Stomach smooth muscle (tissue), 2 donors: ENCODE measurements around the gene ASTL.

Experiments used
- H3K27ac ChIP-seq: one replicate; pipeline ENCODE4 v1.7.0; 2013; ENCODE audit warnings: mild to moderate bottlenecking, low read length, inconsistent platforms
- H3K27me3 ChIP-seq, 2 donors: one replicate each; pipeline ENCODE4 v1.7.0; 2013; ENCODE audit warnings: low read length in 2 of 2; ENCODE audit not compliant: insufficient read depth in 2 of 2, control insufficient read depth in 1 of 2
- H3K36me3 ChIP-seq, 2 donors: one replicate each; pipeline ENCODE4 v1.7.0; 2013; ENCODE audit warnings: low read length in 2 of 2; ENCODE audit not compliant: control insufficient read depth in 2 of 2, insufficient read depth in 2 of 2
- H3K4me1 ChIP-seq: one replicate; pipeline ENCODE4 v1.7.0; 2013; ENCODE audit warnings: low read length; ENCODE audit not compliant: control insufficient read depth, insufficient read depth
- H3K4me3 ChIP-seq, 2 donors: one replicate each; pipeline ENCODE4 v1.7.0; 2013; ENCODE audit warnings: low read length in 2 of 2
- H3K9ac ChIP-seq, 2 donors: one replicate each; pipeline ENCODE4 v1.7.0; 2013; ENCODE audit warnings: low read length in 2 of 2, mild to moderate bottlenecking in 1 of 2
- H3K9me3 ChIP-seq, 2 donors: one replicate each; pipeline ENCODE4 v1.7.0; 2013; ENCODE audit warnings: low read length in 2 of 2; ENCODE audit not compliant: control insufficient read depth in 2 of 2
- donor health status: healthy.
- donor health status: Pancreatic carcinoma.

ASTL gene

DNA sequence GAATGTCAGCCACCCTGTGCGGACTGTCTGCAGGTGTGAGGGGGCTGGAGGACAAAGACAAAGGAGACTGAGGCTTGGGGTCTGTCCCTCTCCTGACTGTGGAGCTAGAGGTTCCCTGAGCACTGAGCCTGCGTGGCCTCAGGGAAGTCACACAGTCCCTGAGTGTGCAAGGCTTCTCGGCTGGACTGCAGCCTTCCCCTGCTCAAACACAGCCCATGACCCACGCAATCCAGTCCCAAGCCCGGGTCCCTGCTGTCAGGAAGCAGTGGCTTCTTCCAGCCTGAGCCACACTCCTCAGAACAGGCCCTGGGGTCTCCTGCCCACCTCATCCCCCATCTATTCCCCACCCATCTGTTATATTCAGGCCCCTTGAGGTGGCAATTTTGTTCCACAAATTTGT, 2.7 kb downstream of the ASTL start:
- Histone ChIP-seq H3K36me3 (no peaks in the 10 kb centered on the region), H3K4me3 (no peak overlapping the region), H3K4me1 (no peaks in the 10 kb centered on the region), H3K9me3 (no peaks in the 10 kb centered on the region), H3K9ac (no peak overlapping the region), H3K27ac (no peak overlapping the region), H3K27me3 (peaks cover 10 to 20% of the 10 kb centered on the region in 2 donors)

DNA sequence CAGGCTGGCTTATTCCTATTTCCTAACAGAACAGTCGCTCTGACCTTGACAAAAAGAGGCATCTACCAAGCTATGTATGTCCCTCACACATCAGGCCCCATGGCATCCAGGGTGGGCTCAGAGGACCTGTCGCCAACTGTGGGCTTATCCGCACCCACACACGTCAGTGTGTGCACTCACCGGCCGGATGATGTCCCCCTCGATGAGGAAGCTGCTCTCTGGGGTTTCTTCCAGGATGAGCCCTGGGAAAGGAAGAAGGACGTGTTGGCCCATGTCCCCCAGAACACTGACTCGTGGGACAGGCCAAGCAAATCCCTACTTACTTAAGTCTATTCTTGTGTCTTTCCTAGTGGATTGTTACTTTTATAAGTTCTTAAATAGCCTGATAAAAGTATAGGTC, 3.1 kb downstream of the ASTL start:
- no peaks in the 10 kb centered on the region for H3K4me1 ChIP-seq
- peaks cover 12 to 20% of the 10 kb centered on the region in 2 donors for H3K27me3 ChIP-seq
- H3K9ac ChIP-seq: no peak overlapping the region
- no peaks in the 10 kb centered on the region for H3K36me3 ChIP-seq
- H3K9me3 ChIP-seq: no peaks in the 10 kb centered on the region
- no peak overlapping the region for H3K4me3 ChIP-seq
- no peak overlapping the region for H3K27ac ChIP-seq

GRCh38 chr2:96134421-96134820, 3.9 kb downstream of the ASTL start:
- H3K9ac ChIP-seq: no peak overlapping the region
- H3K4me1 ChIP-seq: no peaks in the 10 kb centered on the region
- H3K27me3 ChIP-seq: peaks cover 14 to 20% of the 10 kb centered on the region in 2 donors
- H3K27ac ChIP-seq: no peak overlapping the region
- H3K9me3 ChIP-seq: no peaks in the 10 kb centered on the region
- no peaks in the 10 kb centered on the region for H3K36me3 ChIP-seq
- H3K4me3 ChIP-seq: no peak overlapping the region

DNA sequence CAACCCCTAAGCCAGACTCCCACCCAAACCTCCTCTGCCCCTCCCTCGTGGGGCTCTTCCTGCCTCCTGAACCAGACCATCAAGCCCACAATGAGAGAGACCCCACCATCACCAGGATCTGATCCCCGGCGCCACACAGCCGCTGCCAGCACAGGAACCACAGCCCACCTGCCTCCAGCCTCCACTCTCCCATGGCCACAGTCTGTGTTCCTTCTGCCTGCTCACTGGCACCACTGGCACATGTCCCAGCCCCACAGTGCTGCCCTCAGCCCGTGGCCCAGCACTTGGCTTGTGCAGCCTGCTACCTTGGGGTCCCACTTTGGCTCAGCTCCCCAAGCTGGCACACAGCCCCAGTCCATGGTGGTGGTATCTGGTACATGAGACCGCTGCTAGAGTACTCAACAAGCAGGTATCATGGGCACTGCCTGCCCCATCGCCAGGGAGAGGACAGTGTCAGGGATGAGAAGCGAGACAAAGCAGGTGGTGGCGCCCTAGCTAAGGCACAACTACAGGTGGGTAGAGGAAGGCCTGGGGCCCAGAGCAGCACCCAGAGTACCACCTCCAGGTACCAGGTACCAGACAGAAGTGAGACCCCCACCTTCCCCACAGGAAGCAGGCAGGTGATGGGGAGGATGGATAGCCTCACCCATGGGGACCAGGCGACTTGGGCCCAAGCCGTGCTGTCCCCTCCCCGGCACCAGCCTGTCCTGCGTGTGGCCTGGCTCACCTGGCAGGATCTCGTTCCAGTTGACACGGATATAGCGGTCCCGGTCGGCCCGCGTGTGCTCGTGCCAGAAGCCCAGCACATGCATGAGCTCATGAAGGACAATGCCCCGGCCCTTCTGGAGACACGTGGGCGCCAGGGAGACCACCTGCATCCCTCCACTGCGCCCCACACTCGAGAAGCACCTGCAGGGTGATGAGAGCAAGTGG, 6.2 kb downstream of the ASTL start:
- H3K9ac ChIP-seq: no peak overlapping the region
- peaks cover 9 to 11% of the 10 kb centered on the region in 2 donors for H3K27me3 ChIP-seq
- H3K9me3 ChIP-seq: no peaks in the 10 kb centered on the region
- H3K27ac ChIP-seq: no peak overlapping the region
- H3K36me3 ChIP-seq: no peaks in the 10 kb centered on the region
- no peak overlapping the region for H3K4me3 ChIP-seq
- no peaks in the 10 kb centered on the region for H3K4me1 ChIP-seq

DNA sequence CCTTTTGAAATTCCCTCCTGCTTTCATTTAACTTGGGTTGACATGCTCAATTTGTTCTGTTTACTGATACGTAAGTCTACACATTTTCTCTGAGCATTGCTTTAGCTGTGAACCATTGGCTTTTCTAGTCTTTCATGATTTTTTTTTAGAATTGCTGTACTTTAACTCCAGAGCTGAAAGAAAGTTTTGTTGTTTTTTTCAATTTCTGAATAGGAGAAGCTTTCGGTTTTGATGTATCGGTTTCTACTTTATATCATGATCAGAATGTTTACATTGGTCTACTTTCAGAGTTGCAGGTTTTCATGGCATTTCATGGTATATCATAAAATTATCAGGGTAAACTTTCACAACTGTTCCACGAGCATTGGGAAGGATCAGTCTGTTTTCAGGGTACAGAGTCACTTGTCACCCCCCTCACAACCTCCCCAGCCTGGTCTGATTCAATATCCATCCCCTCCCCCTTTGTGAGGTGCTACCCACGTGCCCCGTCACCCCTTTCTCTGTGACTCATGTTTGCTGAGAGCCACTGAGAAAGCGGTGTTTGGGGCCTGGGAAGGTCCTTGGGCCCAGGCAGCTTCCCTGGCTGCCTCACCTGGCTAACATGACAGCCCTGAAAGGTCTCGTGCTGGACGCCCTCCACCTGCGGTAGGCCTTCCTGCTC, 7.0 kb downstream of the ASTL start:
- Histone ChIP-seq H3K9ac (no peak overlapping the region), H3K4me1 (no peaks in the 10 kb centered on the region), H3K27me3 (peaks cover 5 to 11% of the 10 kb centered on the region in 2 donors), H3K36me3 (no peaks in the 10 kb centered on the region), H3K9me3 (no peaks in the 10 kb centered on the region), H3K27ac (no peak overlapping the region), H3K4me3 (no peak overlapping the region)

DNA sequence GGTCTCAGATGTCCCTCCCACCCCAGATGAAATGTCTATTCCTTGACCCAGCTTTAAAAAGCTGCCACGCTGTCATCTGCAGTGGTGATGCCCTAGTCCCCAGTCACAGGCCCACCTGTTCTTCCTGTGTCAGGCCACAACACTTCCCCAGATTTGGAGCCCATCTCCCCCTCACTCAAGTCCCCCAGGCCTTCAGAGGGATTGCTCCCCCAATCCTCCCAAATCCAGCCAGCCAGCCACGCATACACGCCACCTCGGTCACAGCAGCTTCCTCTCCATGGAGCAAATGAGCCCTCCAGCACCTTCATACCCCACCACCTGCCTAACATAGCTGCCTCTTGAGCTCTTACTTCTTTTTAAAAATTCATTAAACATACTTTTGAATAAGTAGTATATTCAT, 7.8 kb downstream of the ASTL start:
- Histone ChIP-seq H3K4me3 (no peak overlapping the region), H3K27ac (no peak overlapping the region), H3K36me3 (no peaks in the 10 kb centered on the region), H3K9me3 (no peaks in the 10 kb centered on the region), H3K4me1 (no peaks in the 10 kb centered on the region), H3K9ac (no peak overlapping the region), H3K27me3 (peaks cover 4 to 9% of the 10 kb centered on the region in 2 donors)

- no peak overlapping the region for H3K4me3 ChIP-seq
- peaks cover 2 to 16% of the 10 kb centered on the region in 2 donors for H3K27me3 ChIP-seq
- H3K36me3 ChIP-seq: no peaks in the 10 kb centered on the region
- H3K27ac ChIP-seq: no peak overlapping the region
- H3K9ac ChIP-seq: no peak overlapping the region
- no peaks in the 10 kb centered on the region for H3K9me3 ChIP-seq
- no peaks in the 10 kb centered on the region for H3K4me1 ChIP-seq
These were observed 8.7 kb downstream of the ASTL start for GRCh38 chr2:96129528-96130120.

DNA sequence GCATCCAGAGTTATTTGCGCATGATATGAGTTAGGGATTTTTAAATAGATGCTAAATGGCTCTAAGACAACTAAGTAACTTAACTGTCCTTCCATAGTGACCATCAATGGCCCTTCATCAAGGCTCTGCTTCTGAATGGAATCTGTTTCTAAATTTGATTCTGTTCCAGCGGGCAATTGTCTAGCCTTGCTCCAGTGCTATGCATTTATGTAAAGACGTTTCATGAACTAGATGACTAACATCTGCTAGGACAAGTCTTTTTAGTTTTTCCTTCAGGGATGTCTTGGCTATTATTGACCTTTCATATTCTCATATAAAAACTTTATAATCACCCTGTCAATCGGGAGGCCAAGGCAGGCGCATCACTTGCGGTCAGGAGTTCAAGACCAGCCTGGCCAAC, 9.8 kb downstream of the ASTL start:
- Histone ChIP-seq H3K36me3 (no peaks in the 10 kb centered on the region), H3K9ac (no peak overlapping the region), H3K9me3 (no peaks in the 10 kb centered on the region), H3K27ac (no peak overlapping the region), H3K27me3 (peaks cover 0 to 20% of the 10 kb centered on the region in 2 donors), H3K4me1 (no peaks in the 10 kb centered on the region), H3K4me3 (no peak overlapping the region)

- H3K9ac ChIP-seq: no peak overlapping the region
- H3K27ac ChIP-seq: no peak overlapping the region
- no peaks in the 10 kb centered on the region for H3K9me3 ChIP-seq
- no peaks in the 10 kb centered on the region for H3K36me3 ChIP-seq
- no peak overlapping the region for H3K4me3 ChIP-seq
- H3K27me3 ChIP-seq: peaks cover 4 to 29% of the 10 kb centered on the region in 2 donors
- H3K4me1 ChIP-seq: no peaks in the 10 kb centered on the region
These were observed 13.7 kb downstream of the ASTL start for GRCh38 chr2:96124406-96125265.

DNA sequence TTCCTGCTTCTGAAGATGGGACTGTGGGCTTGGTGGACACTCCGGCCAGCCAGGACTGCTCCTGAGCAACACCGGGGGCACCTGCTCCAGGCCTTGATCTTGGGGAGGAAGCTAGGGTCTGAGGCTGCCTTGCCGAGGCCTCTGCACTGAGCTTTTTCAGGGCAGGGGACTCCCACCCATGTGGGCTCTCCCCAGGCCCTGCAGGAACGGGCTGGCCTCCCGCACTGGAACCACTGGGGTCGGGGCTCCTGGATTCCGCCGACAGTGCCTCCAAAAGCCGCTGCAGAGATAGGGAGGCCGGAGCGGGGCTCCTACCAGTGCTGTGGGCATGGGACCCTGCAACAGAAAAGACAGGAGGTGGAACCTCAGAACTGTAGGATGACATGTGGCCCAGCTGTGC, 14.4 kb downstream of the ASTL start:
- Histone ChIP-seq H3K27ac (no peak overlapping the region), H3K9me3 (no peaks in the 10 kb centered on the region), H3K4me3 (no peak overlapping the region), H3K36me3 (no peaks in the 10 kb centered on the region), H3K9ac (no peak overlapping the region), H3K27me3 (peaks cover 4 to 31% of the 10 kb centered on the region in 2 donors), H3K4me1 (no peaks in the 10 kb centered on the region)
